ENCODE results near the gene ADGRL3.

Gene ADGRL3

GRCh38 chr4:61296144-61296543 lies 96.0 kb downstream of the ADGRL3 start:
- TF ChIP-seq CTCF (IDR thresholded peaks at IDR 0.05; ENCODE audit: low read depth, low read length): no peak

GRCh38 chr4:61298178-61298740 lies 98.1 kb downstream of the ADGRL3 start:
- no peak overlapping the region for H3K4me3 ChIP-seq (ENCODE audit: low read depth, low read length)
- no peak for TF ChIP-seq CTCF (IDR thresholded peaks at IDR 0.05; ENCODE audit: low read depth, low read length)

More at GRCh38 chr4:61296144-61296543, 96.0 kb downstream of the ADGRL3 start:
- H3K4me3 ChIP-seq (ENCODE audit: low read depth, low read length): no peak overlapping the region

- no peak overlapping the region for H3K4me3 ChIP-seq (ENCODE audit: low read depth, low read length)
- TF ChIP-seq CTCF (IDR thresholded peaks at IDR 0.05; ENCODE audit: low read depth, low read length): no peak
Observed at GRCh38 chr4:61299316-61299715, 99.2 kb downstream of the ADGRL3 start.

GRCh38 chr4:61300266-61300844 lies 100.2 kb downstream of the ADGRL3 start:
- no peak for TF ChIP-seq CTCF (IDR thresholded peaks at IDR 0.05; ENCODE audit: low read depth, low read length)
- no peak overlapping the region for H3K4me3 ChIP-seq (ENCODE audit: low read depth, low read length)

GRCh38 chr4:61301271-61301670 lies 101.1 kb downstream of the ADGRL3 start:
- no peak overlapping the region for H3K4me3 ChIP-seq (ENCODE audit: low read depth, low read length)
- TF ChIP-seq CTCF (IDR thresholded peaks at IDR 0.05; ENCODE audit: low read depth, low read length): no peak

GRCh38 chr4:61308033-61308432 lies 107.9 kb downstream of the ADGRL3 start:
- no peak for TF ChIP-seq CTCF (IDR thresholded peaks at IDR 0.05; ENCODE audit: low read depth, low read length)
- no peak overlapping the region for H3K4me3 ChIP-seq (ENCODE audit: low read depth, low read length)

- TF ChIP-seq CTCF (IDR thresholded peaks at IDR 0.05; ENCODE audit: low read depth, low read length): no peak
- H3K4me3 ChIP-seq (ENCODE audit: low read depth, low read length): no peak overlapping the region
Observed at GRCh38 chr4:61309616-61310015, 109.5 kb downstream of the ADGRL3 start.

Data from WI38 (cell line).